WERI-Rb-1 (cell line): Measurements from ENCODE around the gene PCDH9.

Source experiments
- DNase-seq: peaks from one replicate; pipeline ENCODE4 v3.0.0-alpha.2; 2020
- H3K27ac ChIP-seq: fragments of 250-450 bp; sonication (Bioruptor Pico); 2 replicates; pipeline ENCODE4 v1.5.1; 2020; ENCODE audit warnings: mild to moderate bottlenecking, moderate library complexity
- H3K27me3 ChIP-seq: fragments of 250-450 bp; sonication (Bioruptor Pico); 2 replicates; pipeline ENCODE4 v1.5.1; 2021; ENCODE audit warnings: mild to moderate bottlenecking, low read depth, moderate library complexity; ENCODE audit not compliant: insufficient read depth, severe bottlenecking
- H3K36me3 ChIP-seq: fragments of 250-450 bp; sonication (Bioruptor Pico); 2 replicates; pipeline ENCODE4 v1.5.1; 2020; ENCODE audit warnings: mild to moderate bottlenecking, moderate library complexity
- H3K4me3 ChIP-seq: 2 replicates; pipeline ENCODE4 v1.5.1; 2011; ENCODE audit warnings: low read depth, mild to moderate bottlenecking, control low read depth, low read length
- H3K9me3 ChIP-seq: fragments of 250-450 bp; sonication (Bioruptor Pico); 2 replicates; pipeline ENCODE4 v1.5.1; 2021; ENCODE audit warnings: mild to moderate bottlenecking, moderate library complexity; ENCODE audit not compliant: severe bottlenecking
- TF ChIP-seq, protein P1 (sequence below): IDR thresholded peaks from 2 replicates; pipeline ENCODE4 v1.5.1; 2011; ENCODE audit warnings: low read depth, mild to moderate bottlenecking, control low read depth, inconsistent platforms, low read length

Gene PCDH9

DNA sequence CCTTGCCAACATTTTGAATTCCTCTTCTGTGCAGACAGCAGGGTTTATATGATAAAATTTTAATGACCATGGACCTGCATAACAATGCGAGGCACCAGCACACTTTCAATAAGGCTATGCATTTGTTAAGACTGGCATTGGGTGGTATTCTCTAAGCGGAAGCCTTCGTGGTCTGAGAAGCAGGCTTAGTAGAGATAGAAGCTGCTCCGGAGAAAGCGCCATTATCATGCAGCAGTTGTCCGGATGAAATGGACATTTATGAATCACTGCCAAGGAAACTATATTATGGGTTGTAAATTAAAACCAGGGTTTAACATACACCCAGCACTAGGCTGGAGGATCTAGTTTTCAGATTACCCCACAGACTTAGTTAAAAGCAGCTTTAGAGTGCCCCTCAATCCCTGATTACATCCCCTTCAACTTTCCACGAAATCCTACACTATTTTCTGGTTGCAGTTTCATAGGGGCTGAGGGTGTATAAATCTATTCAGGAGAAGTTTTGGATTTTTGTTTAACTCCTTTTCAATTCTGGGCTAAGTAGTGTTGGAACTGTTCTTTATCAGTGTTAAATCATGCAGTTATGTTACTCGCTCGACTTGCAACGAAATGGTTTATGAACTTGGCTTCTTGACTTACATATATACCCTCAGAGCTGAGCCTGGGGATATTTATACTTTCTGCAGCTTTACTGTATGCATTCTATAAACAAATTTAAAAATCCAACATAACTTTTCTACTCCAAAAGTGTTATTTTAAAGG, 193.3 kb downstream of the PCDH9 start:
- DNase-seq: no peak
- TF ChIP-seq, protein P1, sequence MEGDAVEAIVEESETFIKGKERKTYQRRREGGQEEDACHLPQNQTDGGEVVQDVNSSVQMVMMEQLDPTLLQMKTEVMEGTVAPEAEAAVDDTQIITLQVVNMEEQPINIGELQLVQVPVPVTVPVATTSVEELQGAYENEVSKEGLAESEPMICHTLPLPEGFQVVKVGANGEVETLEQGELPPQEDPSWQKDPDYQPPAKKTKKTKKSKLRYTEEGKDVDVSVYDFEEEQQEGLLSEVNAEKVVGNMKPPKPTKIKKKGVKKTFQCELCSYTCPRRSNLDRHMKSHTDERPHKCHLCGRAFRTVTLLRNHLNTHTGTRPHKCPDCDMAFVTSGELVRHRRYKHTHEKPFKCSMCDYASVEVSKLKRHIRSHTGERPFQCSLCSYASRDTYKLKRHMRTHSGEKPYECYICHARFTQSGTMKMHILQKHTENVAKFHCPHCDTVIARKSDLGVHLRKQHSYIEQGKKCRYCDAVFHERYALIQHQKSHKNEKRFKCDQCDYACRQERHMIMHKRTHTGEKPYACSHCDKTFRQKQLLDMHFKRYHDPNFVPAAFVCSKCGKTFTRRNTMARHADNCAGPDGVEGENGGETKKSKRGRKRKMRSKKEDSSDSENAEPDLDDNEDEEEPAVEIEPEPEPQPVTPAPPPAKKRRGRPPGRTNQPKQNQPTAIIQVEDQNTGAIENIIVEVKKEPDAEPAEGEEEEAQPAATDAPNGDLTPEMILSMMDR: no peak
- Histone ChIP-seq H3K9me3 (no peaks in the 10 kb centered on the region), H3K4me3 (no peak overlapping the region), H3K27me3 (no peaks in the 10 kb centered on the region), H3K27ac (no peak overlapping the region), H3K36me3 (no peaks in the 10 kb centered on the region)

DNA sequence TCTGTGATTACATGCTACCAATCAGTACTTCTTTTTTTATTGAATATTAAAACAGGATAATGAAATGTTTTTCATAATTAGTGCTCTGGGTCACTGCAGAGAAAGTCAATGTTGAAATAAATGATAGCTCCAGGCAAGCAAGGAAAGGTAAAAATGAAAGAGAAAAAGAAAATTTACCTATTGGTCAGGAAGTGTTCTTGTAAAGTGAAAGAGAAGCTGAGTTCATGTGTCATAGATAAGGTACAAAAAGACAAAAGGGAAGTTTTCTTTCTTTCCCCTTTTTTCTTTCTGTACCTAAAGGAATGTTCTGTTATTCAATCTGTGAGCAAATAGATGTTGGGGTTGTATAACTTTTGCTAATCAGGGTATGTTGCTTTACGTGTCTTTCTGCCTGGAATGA, 197.0 kb downstream of the PCDH9 start:
- TF ChIP-seq, protein P1: no peak
- H3K4me3 ChIP-seq: no peak overlapping the region
- no peak overlapping the region for H3K27ac ChIP-seq
- no peaks in the 10 kb centered on the region for H3K9me3 ChIP-seq
- no peaks in the 10 kb centered on the region for H3K27me3 ChIP-seq
- H3K36me3 ChIP-seq: no peaks in the 10 kb centered on the region
- DNase-seq: no peak

DNA sequence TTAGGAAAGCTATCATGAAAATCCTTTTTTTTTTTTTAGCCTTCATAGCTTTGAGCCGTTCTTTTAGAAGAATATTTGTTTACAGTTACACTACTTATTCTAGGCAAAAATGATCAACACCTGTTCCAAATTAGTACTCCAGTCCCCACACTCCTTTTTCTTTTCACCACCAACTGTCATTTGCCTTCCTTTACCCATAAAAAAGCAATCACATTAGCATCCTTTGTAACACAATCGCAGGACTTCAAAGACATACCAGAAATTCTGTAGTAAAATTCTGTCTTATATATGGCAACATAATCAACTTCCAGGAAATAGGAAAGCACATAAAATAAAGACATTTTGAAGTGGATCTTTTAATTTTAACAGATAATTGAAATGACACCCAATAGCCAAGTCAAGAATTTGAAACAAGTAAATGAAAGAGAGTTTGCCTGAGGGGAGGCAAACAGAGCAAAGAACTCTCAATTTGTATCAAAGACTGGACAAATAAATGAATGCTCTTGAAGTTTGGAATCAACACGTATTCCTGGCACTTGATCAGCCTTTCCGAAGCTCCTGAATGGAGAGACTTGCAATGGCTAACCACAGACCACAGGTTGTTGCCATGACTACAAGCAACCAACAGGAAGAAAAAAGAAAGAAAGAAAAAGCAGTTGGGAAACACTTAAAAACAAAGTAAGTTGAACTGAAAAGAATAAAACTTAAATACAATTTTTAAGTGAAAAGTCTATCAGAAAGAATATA, 206.8 kb downstream of the PCDH9 start:
- TF ChIP-seq, protein P1: no peak
- Histone ChIP-seq H3K27me3 (no peaks in the 10 kb centered on the region), H3K4me3 (no peak overlapping the region), H3K27ac (no peak overlapping the region), H3K9me3 (no peaks in the 10 kb centered on the region), H3K36me3 (no peaks in the 10 kb centered on the region)
- no peak for DNase-seq

DNA sequence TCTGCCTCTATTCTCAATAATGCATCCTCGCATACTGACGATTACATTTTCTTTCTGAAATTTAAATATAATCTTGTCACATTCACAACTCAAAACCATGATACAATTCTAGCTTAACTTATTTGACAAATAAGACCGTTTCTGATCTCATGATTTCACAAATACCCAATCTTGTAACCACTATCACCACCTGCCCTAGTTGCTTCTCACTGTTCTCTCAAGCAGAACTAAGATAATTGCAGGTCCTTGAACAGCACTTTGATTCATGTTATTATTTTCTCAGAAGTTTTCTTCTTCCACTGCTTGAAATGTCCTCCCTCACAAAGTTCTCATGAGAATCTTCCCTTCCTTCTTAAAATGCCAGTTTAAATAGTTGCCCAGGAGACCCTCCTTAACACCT, 211.4 kb downstream of the PCDH9 start:
- TF ChIP-seq, protein P1: no peak
- DNase-seq: no peak
- Histone ChIP-seq H3K27ac (no peak overlapping the region), H3K4me3 (no peak overlapping the region), H3K27me3 (no peaks in the 10 kb centered on the region), H3K9me3 (no peaks in the 10 kb centered on the region), H3K36me3 (no peaks in the 10 kb centered on the region)

DNA sequence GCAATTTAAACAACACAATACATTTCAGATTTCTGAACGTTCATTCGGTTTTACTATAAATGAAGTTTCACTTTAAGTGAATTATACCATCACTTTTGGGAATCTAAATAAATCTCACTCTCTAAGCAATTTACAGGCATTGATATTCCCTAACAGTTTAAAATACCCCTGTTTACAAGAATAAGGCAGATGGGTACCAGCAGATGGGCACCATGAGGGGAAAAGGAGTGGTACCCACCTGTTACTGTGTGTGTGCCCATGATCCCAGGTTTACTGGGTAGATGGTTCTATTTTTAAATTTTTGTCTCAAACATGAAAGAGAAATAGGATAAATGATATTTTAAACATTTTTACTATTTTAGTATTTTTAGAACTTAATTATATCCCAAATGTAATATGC, 212.9 kb downstream of the PCDH9 start:
- Histone ChIP-seq H3K36me3 (no peaks in the 10 kb centered on the region), H3K27ac (no peak overlapping the region), H3K9me3 (no peaks in the 10 kb centered on the region), H3K27me3 (no peaks in the 10 kb centered on the region), H3K4me3 (no peak overlapping the region)
- TF ChIP-seq, protein P1: no peak
- no peak for DNase-seq
